ENCODE data around the gene CFAP58.

- TF ChIP-seq EP300 (IDR thresholded peaks at IDR 0.05; ENCODE audit: borderline replicate concordance) (no peak), REST (IDR thresholded peaks at IDR 0.05; ENCODE audit: low read depth) (no peak), CEBPB (IDR thresholded peaks at IDR 0.05) (no peak), MAX (IDR thresholded peaks at IDR 0.05) (no peak), TAF1 (IDR thresholded peaks at IDR 0.05; ENCODE audit: low read depth) (no peak), NFIC (IDR thresholded peaks at IDR 0.05) (no peak), YY1 (IDR thresholded peaks at IDR 0.05; ENCODE audit: low read depth) (no peak), CREB1 (IDR thresholded peaks at IDR 0.05; ENCODE audit: low read depth) (no peak), FOXM1 (IDR thresholded peaks at IDR 0.05; ENCODE audit: borderline replicate concordance, low read depth) (no peak), RAD21 (IDR thresholded peaks at IDR 0.05; ENCODE audit: low read depth) (no peak)
Observed at GRCh38 chr10:104424719-104425118, 71.1 kb downstream of the CFAP58 start.
